HG03175 (cell line): ENCODE results near the gene DTL.
"Not testable (repeated sequence)": the region's sequence is repeated elsewhere in the genome, so short reads cannot be mapped to it uniquely, and the experiment has no call there.

Experiments used
- ATAC-seq: cut with Tn5 transposase; IDR thresholded peaks from one replicate; pipeline ENCODE4 v1.9.1; 2021; ENCODE audit warnings: mild to moderate bottlenecking, moderate library complexity; ENCODE audit not compliant: unreplicated experiment

DTL gene

GRCh38 chr1:212035123-212035834, at the start of gene DTL, which contains the start of gene INTS7:
DTL (plus strand) TSS chr1:212035748; CDS start chr1:212035891, 143 bp downstream.
INTS7 (minus strand) TSS chr1:212035557; CDS start chr1:212035437, 120 bp downstream.
- peak; percentile 81 for ATAC-seq

GRCh38 chr1:211986628-211987254, 48.8 kb upstream of the DTL start:
- no peak for ATAC-seq

GRCh38 chr1:211991695-211992094, 43.9 kb upstream of the DTL start:
- ATAC-seq: no peak

GRCh38 chr1:211997426-211997825, 38.1 kb upstream of the DTL start:
- ATAC-seq: not testable (repeated sequence)

GRCh38 chr1:212002536-212002935, 33.0 kb upstream of the DTL start:
- ATAC-seq: no peak

- no peak for ATAC-seq
Measured at GRCh38 chr1:212004895-212005608, 30.5 kb upstream of the DTL start.

GRCh38 chr1:212007178-212007577, 28.4 kb upstream of the DTL start:
- no peak for ATAC-seq

- no peak for ATAC-seq
Measured at GRCh38 chr1:212007886-212008285, 27.7 kb upstream of the DTL start.

- ATAC-seq: no peak
Measured at GRCh38 chr1:212009561-212009960, 26.0 kb upstream of the DTL start.

GRCh38 chr1:212010004-212010403, 25.5 kb upstream of the DTL start:
- no peak for ATAC-seq

GRCh38 chr1:212012034-212012740, 23.4 kb upstream of the DTL start:
- ATAC-seq: peak; percentile 86

GRCh38 chr1:212013672-212014071, 21.9 kb upstream of the DTL start:
- ATAC-seq: no peak

- no peak for ATAC-seq
Measured at GRCh38 chr1:212020975-212021374, 14.6 kb upstream of the DTL start.

GRCh38 chr1:212021563-212021962, 14.0 kb upstream of the DTL start:
- no peak for ATAC-seq

GRCh38 chr1:212022908-212023307, 12.6 kb upstream of the DTL start:
- ATAC-seq: not testable (repeated sequence)

- no peak for ATAC-seq
Measured at GRCh38 chr1:212024469-212025149, 10.9 kb upstream of the DTL start.

GRCh38 chr1:212027727-212028126, 7.8 kb upstream of the DTL start:
- ATAC-seq: not testable (repeated sequence)

GRCh38 chr1:212030936-212031528, 4.5 kb upstream of the DTL start:
- ATAC-seq: no peak

GRCh38 chr1:212034516-212035122, 929 bp upstream of the DTL start:
- ATAC-seq: peak; percentile 2
